Jurkat, Clone E6-1 (cell line): ENCODE data around the gene KRT14.
"Not testable (repeated sequence)": the region's sequence is repeated elsewhere in the genome, so short reads cannot be mapped to it uniquely, and the experiment has no call there.

Experiments used
- DNase-seq: peaks from one replicate; pipeline ENCODE4 v3.0.0-alpha.2; 2011; ENCODE audit warnings: low read depth, low spot score
- H3K4me3 ChIP-seq: 2 replicates; pipeline ENCODE4 v1.5.1; 2011; ENCODE audit warnings: mild to moderate bottlenecking, low read length, control low read depth, moderate library complexity

Gene KRT14

DNA sequence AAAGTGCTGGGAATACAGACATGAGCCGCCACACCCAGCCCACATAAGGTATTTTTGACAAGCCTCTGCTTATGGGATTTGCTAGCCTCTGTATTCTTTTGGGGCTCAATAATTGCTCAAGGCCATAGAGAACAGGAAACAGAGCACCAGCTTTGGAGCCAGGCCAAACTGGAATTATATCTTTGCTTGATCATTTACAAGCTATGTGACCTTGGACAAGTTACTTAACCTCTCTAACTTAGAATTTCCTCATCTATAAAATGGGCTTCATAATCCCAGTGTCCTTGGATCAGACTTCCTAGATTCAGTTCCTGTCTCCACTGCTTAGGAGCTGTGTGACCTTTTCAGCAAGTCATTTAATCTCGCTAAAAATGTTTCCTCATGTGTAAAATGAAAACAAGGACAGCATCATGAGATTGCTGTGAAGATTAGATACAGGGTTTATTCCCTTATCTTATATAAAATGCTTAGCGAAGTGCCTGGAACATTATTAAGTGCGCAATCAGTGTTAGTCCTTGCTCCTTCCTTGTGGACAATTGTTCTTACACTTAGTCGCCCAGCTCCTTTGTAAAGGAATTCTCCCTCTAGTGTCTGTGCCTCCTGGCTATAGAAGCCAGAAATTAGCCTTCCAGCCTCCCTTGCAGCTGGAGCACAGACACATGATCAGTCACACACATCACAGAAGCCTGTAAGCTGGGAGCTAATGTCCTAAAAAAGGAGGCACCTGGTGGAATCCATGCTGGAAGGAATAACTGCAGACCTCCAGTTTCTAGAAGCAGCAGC is 31.4 kb downstream of the KRT14 start:
- no peak overlapping the region for H3K4me3 ChIP-seq
- no peak for DNase-seq

- no peak overlapping the region for H3K4me3 ChIP-seq
- DNase-seq = no peak
Observed at GRCh38 chr17:41553987-41554680, 32.6 kb downstream of the KRT14 start.

DNA sequence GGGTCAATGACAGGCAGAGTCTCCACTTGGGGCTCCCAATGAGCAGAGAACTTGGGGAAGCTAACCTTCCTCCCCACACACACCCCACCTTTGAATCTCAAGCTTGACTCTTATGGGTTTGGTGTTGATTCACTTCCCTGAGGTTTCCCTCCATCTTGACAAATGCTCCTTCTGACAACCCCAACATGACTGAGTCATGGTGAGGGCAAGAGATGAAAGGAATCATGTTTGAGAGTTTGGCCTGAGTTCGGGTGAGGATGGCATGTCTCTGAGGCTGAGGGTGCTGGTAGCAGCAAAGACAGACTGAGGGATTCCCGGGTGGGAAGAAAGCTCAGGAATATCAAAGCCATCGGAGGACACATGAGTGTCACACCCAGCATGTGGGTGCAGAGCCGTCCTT is 33.5 kb downstream of the KRT14 start:
- no peak overlapping the region for H3K4me3 ChIP-seq
- DNase-seq = no peak

GRCh38 chr17:41552455-41552854 is 34.2 kb downstream of the KRT14 start:
- DNase-seq = no peak
- H3K4me3 ChIP-seq = no peak overlapping the region

DNA sequence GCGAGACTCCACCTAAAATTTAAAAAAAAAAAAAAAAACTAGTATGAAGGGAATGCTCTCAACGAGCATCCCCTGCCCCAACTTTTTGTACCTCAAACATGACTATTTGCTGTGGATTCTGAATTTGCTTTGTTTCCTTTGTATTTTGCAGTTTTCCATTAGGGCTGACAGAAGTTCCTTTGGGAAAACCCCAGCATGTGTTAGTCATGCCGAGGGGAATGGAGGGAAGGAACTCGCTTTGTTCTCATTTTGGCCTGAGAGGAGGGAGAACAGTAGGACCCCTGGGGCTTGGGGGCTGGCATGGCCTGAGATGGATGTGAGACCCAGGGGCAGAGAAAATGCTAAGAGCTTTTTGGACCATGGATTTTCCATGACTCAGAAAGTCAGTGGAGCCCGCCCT is 35.3 kb downstream of the KRT14 start:
- no peak for DNase-seq
- no peak overlapping the region for H3K4me3 ChIP-seq

DNA sequence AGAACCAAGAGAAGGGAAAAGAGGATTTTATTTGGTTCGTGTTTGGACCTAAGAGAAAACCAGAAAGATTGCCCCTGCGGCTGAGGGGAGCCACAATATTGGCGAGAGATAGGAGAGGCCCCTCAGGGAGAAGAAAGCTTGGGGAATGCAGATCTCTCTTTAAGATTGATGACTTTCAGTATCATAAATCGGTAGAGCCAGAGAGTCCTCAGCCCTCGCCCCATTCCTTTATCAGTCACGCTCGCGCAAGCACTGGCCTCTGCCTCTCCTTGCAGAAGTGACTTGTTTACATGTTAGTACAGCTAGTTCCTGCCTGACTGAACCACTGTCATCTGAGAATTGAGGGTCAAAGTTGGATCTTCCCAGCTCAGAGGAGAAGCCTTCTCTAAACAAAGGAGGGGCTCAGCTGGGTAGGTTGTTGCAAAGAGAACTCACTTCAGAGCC is 37.1 kb downstream of the KRT14 start:
- H3K4me3 ChIP-seq = no peak overlapping the region
- no peak for DNase-seq

DNA sequence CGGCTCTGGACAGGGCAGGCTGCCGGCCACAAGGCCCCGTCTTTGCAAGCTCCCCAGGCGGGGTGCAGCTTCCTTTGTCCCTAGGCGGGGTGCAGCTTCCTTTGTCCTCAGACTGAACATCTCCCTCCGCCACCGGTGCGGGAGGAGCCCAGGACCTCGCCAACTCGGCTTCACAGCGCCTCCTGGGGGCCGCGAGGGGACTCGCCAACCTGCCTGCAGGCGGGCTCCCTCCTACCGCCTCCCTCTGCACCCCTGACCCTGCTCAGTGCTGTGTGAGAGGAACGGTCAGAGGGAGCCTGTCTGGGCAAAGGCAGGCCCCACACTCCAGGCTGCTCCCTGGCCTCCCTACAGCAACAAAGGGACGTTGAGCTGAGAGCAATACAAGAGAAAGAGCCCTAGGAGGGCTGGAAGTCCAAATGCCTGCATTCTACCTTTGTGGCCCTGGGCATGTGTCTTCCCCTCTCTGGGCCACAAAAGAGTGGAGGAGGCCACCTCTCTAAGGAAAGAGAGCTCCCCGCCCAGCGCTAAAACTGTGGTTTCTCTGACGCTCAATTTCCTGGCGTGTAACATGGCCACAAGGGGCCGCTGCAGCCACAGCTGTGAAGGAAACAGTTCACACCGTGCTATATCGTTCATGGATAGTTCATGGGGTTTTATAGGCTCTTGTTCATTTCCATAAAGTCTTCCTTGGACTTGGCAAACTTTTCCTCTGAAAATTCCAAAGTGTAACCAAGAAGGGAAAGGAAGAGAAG is 37.7 kb downstream of the KRT14 start:
- no peak overlapping the region for H3K4me3 ChIP-seq
- DNase-seq = peak; percentile 57

DNA sequence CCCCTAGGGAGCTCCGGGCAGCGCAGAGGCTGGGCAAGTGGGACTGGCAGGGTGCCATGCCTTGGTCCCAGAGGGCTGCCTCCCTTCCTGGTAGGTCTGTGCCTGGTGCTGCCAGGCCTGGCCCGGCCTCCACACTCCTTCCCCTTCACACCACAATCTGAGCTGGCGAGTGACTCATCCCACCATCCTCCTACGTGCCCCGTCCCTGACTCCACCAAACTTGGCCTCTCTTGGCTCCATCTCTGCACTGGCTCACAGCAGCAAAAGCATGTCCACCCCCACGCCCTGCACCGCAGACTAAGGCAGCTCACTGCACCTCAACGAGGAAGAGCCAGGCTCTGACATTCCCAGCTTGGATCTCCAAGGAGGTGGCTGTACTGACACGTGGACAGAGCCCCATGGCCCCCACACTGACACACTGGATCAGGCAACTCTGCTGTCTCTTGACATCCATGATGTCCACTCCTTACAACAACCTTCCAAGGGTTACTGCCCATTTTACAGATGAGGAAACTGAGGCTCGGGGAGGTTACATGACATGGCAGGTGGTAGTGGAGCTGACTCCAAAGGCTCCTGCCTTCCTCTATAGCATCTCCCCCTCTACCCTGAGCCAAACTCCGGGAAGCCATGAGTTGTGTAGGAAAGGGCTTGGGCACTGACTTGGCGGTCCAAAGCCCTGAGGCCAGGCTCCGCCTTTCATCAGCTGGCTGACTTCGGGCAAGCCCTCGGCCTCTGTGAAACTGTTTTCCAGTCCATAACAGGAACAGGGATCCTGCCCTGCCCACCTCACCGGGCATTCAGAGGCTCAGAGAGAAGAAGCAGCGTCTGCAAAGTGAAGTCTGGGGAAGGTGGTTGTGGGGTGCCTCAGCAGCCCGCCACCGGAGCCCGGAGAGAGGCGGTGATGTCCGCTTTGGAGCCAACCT is 38.5 kb downstream of the KRT14 start:
- H3K4me3 ChIP-seq = no peak overlapping the region
- no peak for DNase-seq

- no peak overlapping the region for H3K4me3 ChIP-seq
Observed at GRCh38 chr17:41547378-41547841, 39.3 kb downstream of the KRT14 start.

DNA sequence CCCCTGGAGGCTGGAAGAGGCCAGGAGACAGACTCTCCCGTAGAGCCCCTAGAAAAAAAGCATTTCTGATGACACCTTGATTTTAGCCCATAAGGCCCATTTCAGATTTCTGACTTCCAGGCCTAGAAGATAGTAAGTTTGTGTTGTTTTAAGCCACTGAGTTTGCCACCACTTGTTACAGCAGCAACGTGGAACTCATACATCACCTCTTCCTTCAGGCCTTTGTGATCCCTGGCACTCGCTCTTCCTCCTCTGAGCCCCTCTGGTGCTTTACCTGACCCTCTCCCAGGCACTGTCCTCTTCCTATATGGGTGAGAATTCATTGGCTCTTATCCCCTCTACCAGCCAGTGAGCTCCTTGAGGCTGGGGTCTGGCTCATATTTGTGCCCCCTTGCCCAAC is 39.9 kb downstream of the KRT14 start:
- no peak for DNase-seq
- H3K4me3 ChIP-seq = no peak overlapping the region

More at GRCh38 chr17:41547378-41547841, 39.3 kb downstream of the KRT14 start:
- DNase-seq = no peak

DNA sequence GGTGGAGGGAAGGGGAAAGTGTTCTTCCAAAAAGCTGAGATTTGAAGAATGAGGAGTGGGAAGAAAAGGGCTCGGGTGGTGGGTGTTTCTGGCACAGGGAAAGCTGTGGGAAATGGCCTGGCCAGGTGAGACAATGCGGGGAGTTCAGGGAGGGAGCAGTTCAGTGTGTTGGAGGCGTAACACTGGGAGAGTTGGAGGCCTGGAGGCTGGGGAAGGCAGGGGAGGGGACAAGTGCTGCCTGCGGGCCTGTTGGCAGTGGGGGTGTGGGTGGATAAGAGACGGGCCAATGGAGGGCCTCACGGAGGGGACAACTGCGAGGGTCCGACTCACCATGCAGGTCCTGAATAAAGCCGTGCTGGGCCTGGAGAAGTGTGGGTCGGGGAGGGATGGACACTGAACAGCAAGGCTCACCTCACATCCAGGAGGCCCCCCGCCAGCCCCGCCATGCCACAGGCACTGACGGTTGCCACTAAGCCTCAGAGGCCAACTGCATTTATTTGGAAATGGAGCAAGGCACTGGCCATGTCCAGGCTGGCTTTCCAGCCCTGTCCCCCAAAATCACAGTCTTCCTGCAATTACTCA is 40.8 kb downstream of the KRT14 start:
- DNase-seq = no peak
- H3K4me3 ChIP-seq = no peak overlapping the region

DNA sequence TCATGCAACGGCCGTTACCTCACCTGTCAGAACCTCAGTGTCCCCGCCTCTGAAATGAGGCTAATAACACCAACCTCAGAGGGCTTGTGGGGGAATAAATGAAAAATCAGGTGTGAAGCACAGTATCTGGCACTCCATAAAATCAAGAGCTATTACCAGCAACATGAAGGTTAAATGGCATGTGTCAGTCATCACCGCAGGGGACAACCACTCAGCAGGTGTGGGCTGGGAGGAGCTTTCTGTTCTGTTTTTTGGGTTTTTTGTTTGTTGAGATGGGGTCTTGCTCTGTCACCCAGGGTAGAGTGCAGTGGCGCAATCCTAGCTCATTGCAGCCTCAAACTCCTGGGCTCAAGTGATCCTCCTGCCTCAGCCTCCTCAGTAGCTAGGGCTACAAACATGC is 41.8 kb downstream of the KRT14 start:
- no peak overlapping the region for H3K4me3 ChIP-seq
- no peak for DNase-seq

- no peak for DNase-seq
- no peak overlapping the region for H3K4me3 ChIP-seq
Observed at GRCh38 chr17:41544491-41544892, 42.2 kb downstream of the KRT14 start.

GRCh38 chr17:41542786-41543185 is 43.9 kb downstream of the KRT14 start:
- H3K4me3 ChIP-seq, DNase-seq: not testable (repeated sequence)

- DNase-seq = no peak
Observed at GRCh38 chr17:41542357-41542756, 44.3 kb downstream of the KRT14 start.

GRCh38 chr17:41540921-41541625 is 45.6 kb downstream of the KRT14 start:
- H3K4me3 ChIP-seq = no peak overlapping the region
- no peak for DNase-seq

More at GRCh38 chr17:41542357-41542756, 44.3 kb downstream of the KRT14 start:
- no peak overlapping the region for H3K4me3 ChIP-seq

DNA sequence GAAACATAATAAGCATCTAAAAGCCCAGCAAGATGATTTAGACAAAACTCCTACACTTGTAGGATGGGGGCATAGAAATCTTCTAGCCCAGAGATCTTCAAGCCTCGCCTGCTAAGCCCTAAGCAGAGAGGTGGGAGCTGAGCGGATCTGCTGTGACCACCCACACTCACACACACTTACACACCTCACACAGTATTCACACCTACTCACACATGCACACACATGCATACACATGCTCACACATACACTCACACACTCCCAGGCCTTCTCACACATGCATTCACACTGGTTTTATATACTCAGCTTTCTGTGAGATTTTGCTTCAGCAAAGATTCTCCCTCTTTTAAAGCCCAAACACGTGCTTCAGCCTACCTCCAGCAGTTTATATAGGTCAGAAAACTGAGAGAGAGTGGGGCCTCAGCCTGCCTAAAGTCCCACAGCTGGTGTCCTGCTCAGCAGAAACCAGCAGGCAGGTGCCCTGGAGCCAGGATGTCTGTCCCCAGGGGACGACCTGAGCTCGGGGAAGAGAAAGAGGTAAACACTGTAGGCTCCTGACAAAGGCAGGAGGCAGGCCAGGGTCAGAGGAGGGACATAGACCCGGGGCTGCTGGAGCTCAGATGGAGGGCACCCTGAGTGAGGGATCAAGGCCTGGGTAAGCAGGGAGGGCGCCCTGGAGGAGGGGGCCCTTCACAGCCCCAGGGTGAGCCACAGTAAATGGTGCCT is 46.6 kb downstream of the KRT14 start:
- H3K4me3 ChIP-seq = no peak overlapping the region
- DNase-seq = no peak
